Progenitor cell of endocrine pancreas (in vitro differentiated cells): ENCODE data around the gene IRF1. TPM values are rescaled to one million over a fixed set of nuclear protein-coding genes. Genes with fewer than 3 reads are reported as not detected.

Source experiments
- DNase-seq: peaks from one replicate; pipeline ENCODE4 v3.0.0; 2021; ENCODE audit warnings: low spot score; ENCODE audit not compliant: unreplicated experiment
- H3K27ac Mint-ChIP-seq: 2 replicates; pipeline ENCODE4 v1.8.0; 2021; ENCODE audit warnings: mild to moderate bottlenecking, moderate library complexity, mixed read lengths
- H3K27me3 Mint-ChIP-seq: 2 replicates; pipeline ENCODE4 v1.8.0; 2021; ENCODE audit warnings: mixed read lengths
- H3K36me3 Mint-ChIP-seq: 2 replicates; pipeline ENCODE4 v1.8.0; 2022; ENCODE audit warnings: mixed read lengths; ENCODE audit not compliant: insufficient read depth
- H3K4me1 Mint-ChIP-seq: 2 replicates; pipeline ENCODE4 v1.8.0; 2021; ENCODE audit warnings: low read depth, mixed read lengths
- H3K4me3 Mint-ChIP-seq: 2 replicates; pipeline ENCODE4 v1.8.0; 2021; ENCODE audit warnings: low read depth, mild to moderate bottlenecking, moderate library complexity, mixed read lengths
- H3K9me3 Mint-ChIP-seq: 2 replicates; pipeline ENCODE4 v1.8.0; 2021; ENCODE audit warnings: low read depth, mixed read lengths
- total RNA-seq: library from RNA; stranded (reverse); gene quantifications from 2 replicates; pipeline ENCODE4 v1.2.1, GENCODE V29; 2021
- TF ChIP-seq, protein P1 (sequence below): fragments of 200-600 bp; sonication (generic); IDR thresholded peaks from one replicate; pipeline ENCODE4 v1.5.0; 2021; ENCODE audit warnings: antibody characterized with exemption, mild to moderate bottlenecking; ENCODE audit not compliant: unreplicated experiment

IRF1 gene
- total RNA-seq, 1 donor from 2014 or later = 2.3 TPM

DNA sequence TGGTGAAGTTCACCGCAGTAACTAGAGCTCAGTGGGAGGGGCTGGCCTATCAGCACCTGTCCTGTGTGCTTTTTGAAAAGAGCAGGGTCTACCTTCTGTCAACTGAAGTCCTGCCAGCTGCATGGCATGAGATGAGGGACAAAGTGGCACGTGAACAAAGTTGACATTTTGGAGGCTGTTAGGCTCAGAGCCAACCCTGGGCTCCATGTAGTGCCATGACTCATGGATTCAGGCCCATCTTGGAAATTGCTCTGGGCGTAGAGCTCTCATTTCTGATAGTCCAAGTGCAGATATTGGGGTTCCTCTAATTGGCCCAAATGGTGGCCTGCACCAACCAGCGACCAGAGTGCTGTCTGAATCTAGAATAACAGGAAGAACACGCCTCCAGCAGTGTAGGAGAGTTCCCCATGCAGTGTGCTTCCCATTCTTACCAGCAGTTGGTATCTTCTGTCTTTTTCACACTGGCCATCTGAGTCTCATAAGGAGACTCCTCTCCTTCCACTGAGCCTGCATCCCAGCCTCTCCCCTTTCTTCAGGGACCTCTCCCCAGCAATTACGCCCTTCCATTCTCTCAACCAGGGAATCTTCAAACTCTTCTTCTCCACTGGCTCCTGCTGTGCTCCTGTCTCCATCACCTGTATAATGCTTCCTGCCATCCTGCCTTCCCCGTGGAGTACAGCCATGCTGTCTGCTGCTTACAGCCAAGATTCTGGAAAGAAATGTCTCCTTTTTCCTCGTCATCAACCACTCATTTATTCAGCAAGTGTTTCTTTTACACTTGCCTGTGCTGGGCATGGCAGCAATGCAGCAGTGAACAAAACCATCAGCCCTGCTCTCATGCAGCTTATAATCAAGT, 30.4 kb downstream of the IRF1 start:
- TF ChIP-seq, protein P1, sequence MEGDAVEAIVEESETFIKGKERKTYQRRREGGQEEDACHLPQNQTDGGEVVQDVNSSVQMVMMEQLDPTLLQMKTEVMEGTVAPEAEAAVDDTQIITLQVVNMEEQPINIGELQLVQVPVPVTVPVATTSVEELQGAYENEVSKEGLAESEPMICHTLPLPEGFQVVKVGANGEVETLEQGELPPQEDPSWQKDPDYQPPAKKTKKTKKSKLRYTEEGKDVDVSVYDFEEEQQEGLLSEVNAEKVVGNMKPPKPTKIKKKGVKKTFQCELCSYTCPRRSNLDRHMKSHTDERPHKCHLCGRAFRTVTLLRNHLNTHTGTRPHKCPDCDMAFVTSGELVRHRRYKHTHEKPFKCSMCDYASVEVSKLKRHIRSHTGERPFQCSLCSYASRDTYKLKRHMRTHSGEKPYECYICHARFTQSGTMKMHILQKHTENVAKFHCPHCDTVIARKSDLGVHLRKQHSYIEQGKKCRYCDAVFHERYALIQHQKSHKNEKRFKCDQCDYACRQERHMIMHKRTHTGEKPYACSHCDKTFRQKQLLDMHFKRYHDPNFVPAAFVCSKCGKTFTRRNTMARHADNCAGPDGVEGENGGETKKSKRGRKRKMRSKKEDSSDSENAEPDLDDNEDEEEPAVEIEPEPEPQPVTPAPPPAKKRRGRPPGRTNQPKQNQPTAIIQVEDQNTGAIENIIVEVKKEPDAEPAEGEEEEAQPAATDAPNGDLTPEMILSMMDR = no peak
- no peak for DNase-seq
- no peak overlapping the region for H3K27ac Mint-ChIP-seq
- peaks cover 17% of the 10 kb centered on the region for H3K4me1 Mint-ChIP-seq
- no peaks in the 10 kb centered on the region for H3K36me3 Mint-ChIP-seq
- H3K27me3 Mint-ChIP-seq = peaks cover 13% of the 10 kb centered on the region
- H3K4me3 Mint-ChIP-seq = no peak overlapping the region
- H3K9me3 Mint-ChIP-seq = no peaks in the 10 kb centered on the region

DNA sequence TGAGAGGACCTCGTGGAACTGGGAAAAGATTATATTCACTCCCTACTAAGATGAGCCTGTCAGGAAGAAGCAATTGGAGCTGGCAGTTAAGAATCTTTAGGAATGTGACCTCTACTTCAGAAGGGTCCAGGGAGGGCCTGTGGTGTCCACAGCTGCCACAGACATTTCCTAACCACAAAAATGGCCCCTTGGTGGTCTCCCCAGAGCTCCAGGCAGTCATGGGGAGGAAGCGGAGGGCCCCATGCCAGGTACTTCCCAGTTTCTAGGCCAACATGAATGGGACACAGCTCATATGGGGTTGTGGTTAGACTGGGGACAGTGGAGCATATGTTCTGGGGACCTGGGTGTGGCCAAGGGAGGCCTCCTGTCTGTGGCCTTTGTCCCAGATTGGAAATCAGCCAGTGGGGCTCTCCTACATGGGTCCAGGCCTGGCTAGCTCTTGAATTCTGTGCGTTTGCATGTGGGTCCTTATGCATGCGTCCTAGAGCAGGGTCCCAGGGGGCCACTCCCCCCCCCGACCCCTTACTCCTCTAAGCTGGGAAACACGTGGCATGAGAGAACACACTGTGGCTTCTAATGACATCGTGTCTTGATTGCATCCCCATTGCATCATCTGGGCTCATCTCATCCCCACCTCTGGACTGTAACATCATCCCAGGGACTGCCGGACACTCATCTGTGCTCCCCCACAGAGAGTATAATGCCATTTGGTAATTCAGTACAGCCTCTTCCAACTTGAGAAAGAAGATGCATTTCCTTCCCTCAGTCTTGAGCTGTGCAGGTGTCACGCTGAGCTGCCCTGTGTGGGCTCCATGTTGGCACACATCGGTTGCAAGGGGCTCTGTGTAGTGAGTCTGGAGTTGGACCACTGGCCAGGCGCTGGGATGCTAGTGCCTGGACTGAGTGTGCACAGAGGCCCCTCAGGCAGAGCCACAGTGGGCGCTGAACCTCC, 31.3 kb downstream of the IRF1 start:
- peaks cover 17% of the 10 kb centered on the region for H3K4me1 Mint-ChIP-seq
- no peaks in the 10 kb centered on the region for H3K36me3 Mint-ChIP-seq
- H3K4me3 Mint-ChIP-seq = no peak overlapping the region
- DNase-seq = no peak
- H3K9me3 Mint-ChIP-seq = no peaks in the 10 kb centered on the region
- no peak overlapping the region for H3K27ac Mint-ChIP-seq
- peaks cover 10% of the 10 kb centered on the region for H3K27me3 Mint-ChIP-seq
- TF ChIP-seq, protein P1 = no peak

DNA sequence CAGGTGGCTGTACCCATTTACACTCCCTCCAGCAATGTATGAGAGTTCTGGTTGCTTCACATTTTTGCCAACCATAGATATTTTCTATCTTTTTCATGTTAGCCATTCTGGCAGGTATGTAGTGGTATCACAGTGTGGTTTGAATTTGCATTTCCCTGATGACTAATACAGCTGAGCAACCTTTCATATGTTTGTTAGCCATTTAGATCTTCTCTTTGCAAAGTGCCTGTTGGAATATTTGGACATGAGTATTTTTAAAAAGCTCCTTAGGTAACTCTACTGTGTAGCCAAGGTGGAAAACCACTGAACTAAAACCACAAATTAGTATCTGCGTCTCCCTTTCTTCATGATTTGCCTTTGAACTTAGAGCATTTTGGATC, 31.9 kb downstream of the IRF1 start:
- no peak overlapping the region for H3K27ac Mint-ChIP-seq
- H3K36me3 Mint-ChIP-seq = no peaks in the 10 kb centered on the region
- H3K27me3 Mint-ChIP-seq = peaks cover 10% of the 10 kb centered on the region
- no peaks in the 10 kb centered on the region for H3K9me3 Mint-ChIP-seq
- no peak for DNase-seq
- H3K4me3 Mint-ChIP-seq = no peak overlapping the region
- H3K4me1 Mint-ChIP-seq = peaks cover 17% of the 10 kb centered on the region
- TF ChIP-seq, protein P1 = no peak

DNA sequence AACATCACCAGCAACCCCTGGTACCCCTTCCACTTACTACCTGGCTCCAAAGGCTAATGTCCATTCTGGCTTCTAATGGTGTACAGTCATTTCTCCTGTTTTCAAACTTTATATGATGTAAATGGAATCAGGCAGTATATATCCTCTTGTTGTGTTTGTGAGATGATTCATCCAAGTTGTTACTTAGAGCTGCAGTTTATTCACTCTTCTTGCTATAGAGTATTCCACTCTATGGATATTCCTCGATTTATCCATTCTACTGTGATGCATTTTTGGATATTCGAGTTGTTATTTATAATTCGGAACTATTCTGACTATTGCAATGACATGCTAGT, 32.4 kb downstream of the IRF1 start:
- Mint-ChIP-seq H3K36me3 (no peaks in the 10 kb centered on the region), H3K9me3 (no peaks in the 10 kb centered on the region), H3K27ac (no peak overlapping the region), H3K4me1 (peaks cover 12% of the 10 kb centered on the region), H3K4me3 (no peak overlapping the region), H3K27me3 (peaks cover 8% of the 10 kb centered on the region)
- no peak for DNase-seq
- TF ChIP-seq, protein P1 = no peak
